Esophagus mucosa (tissue), 1 donor: Measurements from ENCODE around the gene ICA1L. TPM values are rescaled to one million over a fixed set of nuclear protein-coding genes. Genes with fewer than 3 reads are reported as not detected.
"Not testable (repeated sequence)": the region's sequence is repeated elsewhere in the genome, so short reads cannot be mapped to it uniquely, and the experiment has no call there.

ENCODE experiments used
- ATAC-seq: fragments of 200-7000 bp; cut with Tn5 transposase; one replicate; pipeline ENCODE4 v1.9.1; 2020
- total RNA-seq: library from RNA; stranded (reverse); gene quantifications from one replicate; pipeline ENCODE4 v1.2.4, GENCODE V29; 2023
- donor health status: DM: yes; HTN: yes; CAD: no.

ICA1L gene
- total RNA-seq = 1.5 TPM

DNA sequence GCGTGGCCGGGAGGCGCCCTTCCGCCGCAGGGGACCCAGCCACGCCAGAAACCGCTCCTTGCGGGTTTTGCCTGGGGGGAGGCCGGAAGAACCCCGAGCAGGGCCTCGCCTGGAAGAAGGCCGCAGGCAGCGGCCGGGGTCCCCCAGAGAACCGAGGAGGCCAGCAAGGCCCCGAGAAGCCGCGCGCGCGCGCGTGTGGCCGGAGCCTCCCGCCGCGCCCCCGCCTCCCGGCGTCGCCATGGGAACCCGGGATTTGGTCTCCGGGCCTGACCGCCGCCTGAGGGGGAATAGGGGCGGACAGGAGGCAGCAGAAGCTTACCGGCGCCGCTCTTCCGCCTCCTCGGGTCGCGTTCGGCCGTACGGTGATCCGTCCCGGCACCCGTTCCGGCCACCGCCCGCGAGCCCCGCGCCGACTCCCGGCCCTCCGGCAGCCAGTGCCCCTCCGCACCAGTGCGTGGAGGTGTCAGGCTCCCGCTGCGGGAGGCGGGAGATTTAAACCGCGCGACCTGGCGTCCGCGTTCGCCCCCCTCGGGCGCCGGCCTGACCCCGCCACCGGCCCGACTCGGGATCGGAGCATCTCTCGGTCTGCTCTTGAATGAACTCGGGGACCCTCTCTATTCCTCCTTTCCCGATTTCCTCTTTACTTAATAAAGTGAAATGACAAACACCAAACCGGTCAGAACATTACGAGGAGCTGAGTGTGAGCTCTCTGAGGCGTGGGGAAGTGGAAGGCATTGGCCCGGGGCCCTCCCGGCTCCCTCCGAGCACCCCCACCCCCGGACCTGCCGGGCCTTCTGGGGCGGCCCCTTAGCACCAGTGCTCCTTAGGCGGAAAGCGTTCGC is at the start of gene ICA1L:
Gene ICA1L (minus strand): TSS at position 467 of the 842 bp plus-strand sequence. CDS start 42,757 bp downstream, outside the sequence.
- peak; percentile 77 for ATAC-seq

GRCh38 chr2:202918860-202919259 is 47.3 kb upstream of the ICA1L start:
- ATAC-seq = no peak

- ATAC-seq = peak; percentile 70
These were observed 41.0 kb upstream of the ICA1L start for GRCh38 chr2:202912342-202913201.

GRCh38 chr2:202911512-202912341 is 40.2 kb upstream of the ICA1L start, which contains the start of the genes CARF and WDR12:
CARF (plus strand) TSS chr2:202912275; CDS start chr2:202941903, 29,628 bp downstream.
WDR12 (minus strand) TSS chr2:202911673; CDS start chr2:202911476, 197 bp downstream.
- ATAC-seq = peak; percentile 97

- no peak for ATAC-seq
These were observed 39.6 kb upstream of the ICA1L start for GRCh38 chr2:202911203-202911511.

GRCh38 chr2:202910698-202911097 is 39.1 kb upstream of the ICA1L start:
- no peak for ATAC-seq

DNA sequence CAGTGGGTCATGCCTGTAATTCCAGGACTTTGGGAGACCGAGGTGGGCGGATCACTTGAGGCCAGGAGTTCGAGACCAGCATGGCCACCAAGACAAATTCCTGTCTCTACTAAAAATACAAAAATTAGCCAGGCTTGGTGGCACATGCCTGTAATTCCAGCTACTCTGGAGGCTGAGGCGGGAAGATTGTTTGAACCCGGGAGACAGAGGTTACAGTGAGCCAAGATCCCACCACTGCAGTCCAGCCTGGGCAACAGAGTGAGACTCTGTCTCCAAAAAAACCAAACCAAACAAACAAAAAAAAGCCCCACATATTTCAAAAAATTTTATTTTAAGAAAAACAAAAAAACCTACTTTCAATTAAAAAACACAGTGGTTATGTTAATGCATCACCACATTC is 38.7 kb upstream of the ICA1L start:
- not testable (repeated sequence) for ATAC-seq

- no peak for ATAC-seq
These were observed 38.0 kb upstream of the ICA1L start for GRCh38 chr2:202909394-202910192.

DNA sequence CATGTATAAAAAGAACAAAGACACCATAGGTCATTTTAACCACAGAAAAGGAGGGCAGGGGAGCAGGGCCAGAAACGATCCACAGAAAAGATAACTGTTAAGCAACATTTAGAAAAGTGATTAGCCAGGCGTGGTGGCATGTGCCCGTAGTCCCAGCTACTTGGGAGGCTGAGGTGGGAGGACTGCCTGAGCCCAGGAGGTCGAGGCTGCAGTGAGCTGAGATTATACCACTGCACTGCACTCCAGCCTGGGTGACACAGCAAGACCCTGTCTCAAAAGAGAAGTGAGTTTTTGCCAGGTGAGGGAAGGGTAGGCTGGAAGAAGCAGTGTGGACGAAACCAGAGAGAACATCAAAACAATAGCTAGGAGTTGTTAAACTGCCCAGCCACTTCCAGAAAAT is 36.6 kb upstream of the ICA1L start:
- no peak for ATAC-seq

- not testable (repeated sequence) for ATAC-seq
These were observed 33.9 kb upstream of the ICA1L start for GRCh38 chr2:202905507-202905906.

GRCh38 chr2:202885190-202885589 is 13.6 kb upstream of the ICA1L start:
- no peak for ATAC-seq

DNA sequence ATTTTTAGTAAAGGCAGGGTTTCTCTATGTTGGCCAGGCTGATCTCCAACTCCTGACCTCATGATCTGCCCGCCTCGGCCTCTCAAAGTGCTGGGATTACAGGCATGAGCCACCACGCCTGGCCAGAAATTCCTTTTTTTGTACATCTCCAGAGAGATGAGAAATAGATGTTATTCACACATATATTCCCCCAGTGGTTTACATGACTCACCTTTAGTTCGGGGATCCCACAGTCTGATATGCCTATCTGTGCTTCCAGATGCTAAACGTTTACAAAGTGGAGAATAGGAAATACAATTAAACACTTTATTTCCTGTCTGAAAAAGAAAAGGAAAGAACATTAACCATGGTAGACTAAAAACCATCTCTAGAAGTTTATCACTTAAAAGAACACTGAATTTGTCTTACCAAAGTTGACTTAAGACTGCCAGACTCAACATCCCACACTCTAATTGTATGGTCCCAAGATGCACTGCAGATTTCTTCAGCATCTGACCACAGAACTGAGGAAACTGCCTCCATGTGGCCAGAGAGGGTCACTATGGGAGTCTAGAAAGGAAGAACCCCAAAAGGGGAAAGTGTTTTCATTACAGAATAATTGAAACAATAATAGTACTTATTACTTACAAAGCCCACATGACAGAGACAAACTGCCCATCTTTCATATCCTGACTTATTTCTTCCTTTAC is 12.6 kb upstream of the ICA1L start:
- no peak for ATAC-seq

GRCh38 chr2:202881570-202881969 is 10.0 kb upstream of the ICA1L start:
- no peak for ATAC-seq

DNA sequence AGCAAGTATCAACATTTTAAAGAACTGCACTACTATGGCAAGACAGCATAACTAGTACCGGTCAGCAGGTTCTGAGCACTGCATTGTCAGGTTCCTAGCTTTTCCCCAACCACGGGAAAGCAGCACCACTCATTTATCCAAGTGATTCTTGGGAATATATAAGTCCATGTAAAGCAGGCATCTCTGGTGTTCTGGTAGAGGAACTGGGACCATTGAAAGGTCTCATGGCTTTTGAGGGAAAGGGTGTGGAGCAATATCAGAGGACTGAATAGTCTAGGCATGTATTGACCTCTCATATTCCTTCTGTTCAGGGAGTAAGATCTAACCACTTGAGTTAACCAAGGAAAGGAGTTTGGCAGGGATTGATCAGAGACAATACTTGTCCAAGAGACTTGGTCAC is 6.1 kb upstream of the ICA1L start:
- ATAC-seq = no peak

DNA sequence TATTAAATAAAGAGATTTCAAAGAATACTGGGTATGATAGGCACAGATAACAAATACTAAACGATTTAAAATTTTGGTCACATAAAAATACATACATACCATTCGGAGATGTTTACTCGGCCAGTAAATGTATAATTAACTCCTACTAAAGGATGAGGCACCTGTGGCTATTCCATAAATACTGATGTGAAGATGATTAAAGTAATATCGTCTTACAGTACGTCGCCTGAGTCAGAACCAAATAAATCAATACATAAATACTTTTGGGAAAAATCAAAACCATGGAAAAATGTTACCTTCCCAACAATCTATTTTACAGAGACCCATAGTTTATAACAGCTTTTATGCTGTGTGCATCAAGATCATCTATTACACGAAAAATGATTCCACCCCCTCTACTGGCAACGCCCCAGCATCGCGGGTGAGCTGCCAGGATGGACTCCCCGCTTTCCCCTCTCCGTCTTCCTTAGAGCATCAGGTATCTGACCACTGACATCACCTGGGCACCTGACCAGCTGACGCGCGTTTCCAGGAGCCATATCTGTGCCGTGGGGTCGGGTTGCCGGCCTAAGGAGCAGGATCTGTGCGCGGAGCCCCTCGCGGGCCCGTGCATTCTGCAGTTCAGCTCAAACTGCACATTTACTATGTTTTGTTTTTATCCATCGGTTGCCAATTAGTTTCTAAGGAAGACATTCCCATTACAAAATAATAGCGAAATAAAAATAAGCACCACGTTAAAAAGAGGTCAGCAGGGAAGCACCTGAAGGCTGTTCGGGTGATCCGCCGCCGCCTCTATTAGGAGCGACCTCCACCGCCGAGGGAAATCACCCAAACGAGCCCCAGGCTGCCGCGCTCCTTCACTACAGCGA is 901 bp downstream of the ICA1L start:
- peak; percentile 61 for ATAC-seq

- ATAC-seq = no peak
These were observed 9.6 kb downstream of the ICA1L start for GRCh38 chr2:202861987-202862386.

DNA sequence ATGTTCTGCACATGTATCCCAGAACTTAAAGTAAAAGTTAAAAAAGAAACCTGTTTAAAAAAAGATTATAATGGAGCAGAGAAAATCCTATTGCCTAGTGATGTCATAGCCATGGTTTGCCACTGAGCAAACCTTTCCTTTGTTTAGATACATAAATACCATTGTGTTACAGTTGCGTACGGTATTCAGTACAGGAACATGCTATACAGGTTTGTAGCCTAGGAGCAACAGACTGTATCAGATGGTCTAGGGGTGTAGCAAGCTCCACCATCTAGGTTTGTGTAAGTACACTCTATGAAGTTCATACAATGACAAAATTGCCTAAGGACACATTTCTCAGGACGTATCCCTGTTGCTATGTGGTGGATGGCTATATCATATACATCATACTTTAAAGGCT is 13.0 kb downstream of the ICA1L start:
- ATAC-seq = peak; percentile 67

DNA sequence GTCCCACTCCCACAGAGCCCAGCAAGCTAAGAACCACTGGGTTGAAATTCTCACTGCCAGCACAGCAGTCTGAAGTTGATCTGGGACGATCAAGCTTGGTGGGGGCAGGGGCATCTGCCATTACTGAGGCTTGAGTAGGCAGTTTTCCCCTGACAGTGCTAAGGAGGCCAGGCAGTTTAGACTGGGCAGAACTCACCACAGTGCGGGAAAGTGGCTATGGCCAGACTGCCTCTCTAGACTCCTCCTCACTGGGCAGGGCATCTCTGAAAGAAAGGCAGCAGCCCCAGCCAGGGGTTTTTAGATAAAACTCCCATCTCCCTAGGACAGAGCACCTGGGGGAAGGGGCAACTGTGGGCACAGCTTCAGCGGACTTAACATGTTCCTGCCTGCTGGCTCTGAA is 22.2 kb downstream of the ICA1L start:
- not testable (repeated sequence) for ATAC-seq

GRCh38 chr2:202848813-202849212 is 22.8 kb downstream of the ICA1L start:
- no peak for ATAC-seq
